IPS-20b (cell line): ENCODE data around the gene B4GALT5.
"Not testable (repeated sequence)": the region's sequence is repeated elsewhere in the genome, so short reads cannot be mapped to it uniquely, and the experiment has no call there.

Experiments
- H3K27ac ChIP-seq: one replicate; pipeline ENCODE4 v1.5.1; 2013; ENCODE audit warnings: low read length
- H3K27me3 ChIP-seq: 2 replicates; pipeline ENCODE4 v1.6.1; 2013; ENCODE audit warnings: mild to moderate bottlenecking, low read length, inconsistent platforms; ENCODE audit not compliant: insufficient read depth
- H3K36me3 ChIP-seq: 2 replicates; pipeline ENCODE4 v1.6.1; 2013; ENCODE audit warnings: low read depth, mild to moderate bottlenecking, inconsistent platforms, low read length, moderate library complexity; ENCODE audit not compliant: insufficient read depth
- H3K4me1 ChIP-seq: 2 replicates; pipeline ENCODE4 v1.6.1; 2013; ENCODE audit warnings: mild to moderate bottlenecking, control low read depth, inconsistent platforms, low read length, moderate library complexity; ENCODE audit not compliant: insufficient read depth
- H3K4me3 ChIP-seq: 2 replicates; pipeline ENCODE4 v1.5.1; 2013; ENCODE audit warnings: mild to moderate bottlenecking, low read length, inconsistent platforms
- H3K9ac ChIP-seq: 2 replicates; pipeline ENCODE4 v1.6.1; 2013; ENCODE audit warnings: low read depth, mild to moderate bottlenecking, inconsistent platforms, low read length, moderate library complexity
- H3K9me3 ChIP-seq: 2 replicates; pipeline ENCODE4 v1.6.1; 2013; ENCODE audit warnings: mild to moderate bottlenecking, low read depth, low read length, inconsistent platforms; ENCODE audit not compliant: insufficient read depth

Gene B4GALT5, protein sequence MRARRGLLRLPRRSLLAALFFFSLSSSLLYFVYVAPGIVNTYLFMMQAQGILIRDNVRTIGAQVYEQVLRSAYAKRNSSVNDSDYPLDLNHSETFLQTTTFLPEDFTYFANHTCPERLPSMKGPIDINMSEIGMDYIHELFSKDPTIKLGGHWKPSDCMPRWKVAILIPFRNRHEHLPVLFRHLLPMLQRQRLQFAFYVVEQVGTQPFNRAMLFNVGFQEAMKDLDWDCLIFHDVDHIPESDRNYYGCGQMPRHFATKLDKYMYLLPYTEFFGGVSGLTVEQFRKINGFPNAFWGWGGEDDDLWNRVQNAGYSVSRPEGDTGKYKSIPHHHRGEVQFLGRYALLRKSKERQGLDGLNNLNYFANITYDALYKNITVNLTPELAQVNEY

DNA sequence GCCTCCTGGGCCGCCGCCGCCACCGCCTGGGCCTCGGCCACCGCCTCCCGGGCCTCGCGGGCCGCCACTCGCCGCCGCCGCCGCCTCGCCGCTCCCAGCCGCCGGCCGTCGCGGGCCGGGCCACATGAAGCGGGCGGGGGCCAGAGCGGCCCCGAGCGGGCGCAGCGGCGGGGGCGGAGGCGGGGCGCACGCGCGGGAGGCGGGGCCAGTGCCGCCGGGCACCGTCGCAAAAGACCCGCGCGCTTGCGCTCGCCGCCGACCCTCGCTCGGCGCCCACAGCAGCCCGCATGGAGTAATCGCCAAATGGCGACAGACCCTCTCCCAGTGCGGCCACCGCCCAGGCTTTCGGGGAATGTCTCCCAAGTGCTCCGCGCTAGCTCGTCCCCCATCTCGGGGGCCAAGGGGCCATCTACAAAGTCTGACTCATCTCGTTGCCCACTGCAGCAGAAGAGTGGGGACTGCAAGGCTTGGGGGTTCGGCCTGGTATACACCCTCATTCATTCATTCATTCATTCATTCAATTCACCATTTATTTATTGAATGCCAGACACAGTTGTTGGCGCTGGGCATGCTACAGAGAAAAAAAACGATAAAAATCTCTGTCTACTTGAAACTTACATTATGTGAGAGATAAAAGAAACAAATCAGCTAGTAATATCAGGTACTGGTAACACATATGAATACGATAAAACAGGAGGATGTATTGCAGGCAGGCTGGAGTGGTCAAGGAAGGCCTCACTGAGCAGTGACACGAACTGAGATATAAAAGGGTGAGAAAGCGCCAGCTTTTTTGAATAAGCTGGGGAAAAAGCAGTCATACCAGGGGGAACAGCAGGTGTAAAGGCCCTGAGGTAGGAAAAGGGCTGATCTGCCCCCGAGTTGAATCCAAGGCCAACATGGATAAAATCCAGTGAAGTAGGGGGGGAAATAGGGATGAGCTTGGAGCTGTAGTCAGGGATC lies at the start of gene B4GALT5:
B4GALT5 (minus strand) TSS at position 126 of the 960 bp plus-strand sequence. CDS start 188 bp downstream, outside the sequence.
- H3K9ac ChIP-seq: peak within 1 kb of the TSS; percentile 92; the same call in 1 of the 2 replicates

DNA sequence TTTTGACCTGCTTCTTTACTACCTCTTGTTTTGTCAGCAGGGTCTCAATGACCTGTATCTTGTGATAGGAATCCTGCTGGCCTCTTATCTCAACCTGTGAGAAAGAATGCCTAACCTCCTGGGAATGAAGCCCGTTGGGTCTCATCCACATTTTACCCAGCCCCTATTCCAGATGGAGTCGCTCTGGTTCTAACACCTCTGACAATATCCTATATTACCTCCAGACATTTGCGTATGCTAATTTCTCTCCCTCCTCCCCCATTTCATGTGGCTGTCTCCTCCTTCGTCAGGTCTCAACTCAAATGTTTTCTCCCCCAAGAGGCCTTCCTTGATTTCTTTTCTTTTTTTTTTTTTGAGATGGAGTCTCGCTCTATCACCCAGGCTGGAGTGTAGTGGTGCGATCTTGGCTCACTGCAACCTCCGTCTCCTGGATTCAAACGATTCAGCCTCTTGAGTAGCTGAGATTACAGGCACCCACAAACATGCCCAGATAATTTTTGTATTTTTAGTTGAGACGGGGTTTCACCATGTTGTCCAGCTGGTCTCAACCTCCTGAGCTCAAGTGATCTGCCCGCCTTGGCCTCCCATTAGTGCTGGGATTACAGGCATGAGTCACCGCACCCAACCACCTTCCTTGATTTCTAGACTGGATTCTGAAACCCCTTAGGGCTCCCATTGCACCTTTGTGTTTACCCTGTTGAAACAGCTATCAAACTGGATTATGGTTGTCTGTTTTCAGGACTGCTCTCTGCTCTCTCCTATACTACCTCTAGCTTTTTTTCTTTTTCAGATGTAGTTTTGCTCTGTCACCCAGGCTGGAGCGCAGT lies 49.5 kb upstream of the B4GALT5 start:
- Histone ChIP-seq H3K27me3 (no peaks in the 10 kb centered on the region), H3K9me3 (no peaks in the 10 kb centered on the region), H3K27ac (no peak overlapping the region), H3K9ac (no peak overlapping the region), H3K4me1 (peaks cover 26% of the 10 kb centered on the region; the same call in 1 of the 2 replicates), H3K36me3 (no peaks in the 10 kb centered on the region), H3K4me3 (no peak overlapping the region)

More for the DNA sequence above, at the start of gene B4GALT5:
- Histone ChIP-seq H3K4me3 (peak within 1 kb of the TSS; percentile 96), H3K27ac (peak within 1 kb of the TSS; percentile 89), H3K9me3 (no peaks in the 10 kb centered on the region), H3K4me1 (peaks cover 11% of the 10 kb centered on the region; the same call in 1 of the 2 replicates), H3K36me3 (no peaks in the 10 kb centered on the region), H3K27me3 (no peaks in the 10 kb centered on the region)

DNA sequence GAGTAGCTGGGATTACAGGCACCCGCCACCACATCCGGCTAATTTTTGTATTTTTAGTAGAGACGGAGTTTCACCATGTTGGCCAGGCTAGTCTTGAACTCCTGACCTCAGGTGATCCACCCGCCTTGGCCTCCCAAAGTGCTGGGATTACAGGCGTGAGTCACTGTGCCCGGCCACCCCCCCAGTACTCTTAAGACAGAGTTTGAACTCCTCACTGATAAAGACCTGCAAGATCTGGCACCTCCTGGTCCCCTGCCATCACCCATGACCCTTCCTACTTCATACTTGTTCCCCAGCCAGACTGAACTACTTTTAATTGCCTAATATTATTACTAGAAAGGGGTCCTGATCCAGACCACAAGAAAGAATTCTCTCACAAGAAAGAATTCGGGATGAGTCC lies 48.2 kb upstream of the B4GALT5 start:
- H3K9ac ChIP-seq, H3K27ac ChIP-seq, H3K9me3 ChIP-seq, H3K4me3 ChIP-seq, H3K36me3 ChIP-seq, H3K27me3 ChIP-seq: not testable (repeated sequence)
- H3K4me1 ChIP-seq: peaks cover 17% of the 10 kb centered on the region; the same call in 1 of the 2 replicates

DNA sequence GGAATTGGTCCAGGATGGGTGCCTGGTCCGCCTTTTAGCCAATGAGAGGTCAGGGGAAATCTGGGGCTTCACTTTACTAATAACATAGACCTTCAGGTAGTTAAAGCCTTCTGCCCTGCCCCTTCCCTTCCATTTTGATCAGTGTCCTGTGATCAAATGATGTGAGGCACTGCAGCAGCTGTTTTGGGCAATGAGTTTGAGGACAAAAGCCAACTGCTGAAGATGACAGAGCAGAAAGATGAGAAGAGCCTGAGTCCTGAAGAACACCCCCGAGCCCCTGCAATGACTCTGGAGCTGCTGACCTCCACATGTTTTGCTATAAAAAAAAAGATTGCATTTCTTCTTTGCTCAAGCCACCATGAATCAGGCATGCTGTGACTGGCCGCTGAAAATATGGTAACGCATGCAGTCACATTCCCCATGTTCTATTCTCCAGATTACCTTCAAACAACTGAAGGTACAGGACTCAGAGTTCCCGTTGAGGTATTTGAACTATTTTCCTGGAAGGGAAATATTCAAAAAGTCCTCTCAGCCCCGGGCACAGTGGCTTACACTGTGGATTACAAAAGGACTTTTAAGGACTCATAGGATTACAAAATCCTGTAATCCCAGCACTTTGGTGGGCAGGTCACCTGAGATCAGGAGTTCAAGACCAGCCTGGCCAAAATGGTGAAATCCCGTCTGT lies 45.7 kb upstream of the B4GALT5 start:
- Histone ChIP-seq H3K36me3 (no peaks in the 10 kb centered on the region), H3K27ac (no peak overlapping the region), H3K9me3 (no peaks in the 10 kb centered on the region), H3K27me3 (no peaks in the 10 kb centered on the region), H3K4me1 (peaks cover 13% of the 10 kb centered on the region; the same call in 1 of the 2 replicates), H3K9ac (no peak overlapping the region), H3K4me3 (no peak overlapping the region)

DNA sequence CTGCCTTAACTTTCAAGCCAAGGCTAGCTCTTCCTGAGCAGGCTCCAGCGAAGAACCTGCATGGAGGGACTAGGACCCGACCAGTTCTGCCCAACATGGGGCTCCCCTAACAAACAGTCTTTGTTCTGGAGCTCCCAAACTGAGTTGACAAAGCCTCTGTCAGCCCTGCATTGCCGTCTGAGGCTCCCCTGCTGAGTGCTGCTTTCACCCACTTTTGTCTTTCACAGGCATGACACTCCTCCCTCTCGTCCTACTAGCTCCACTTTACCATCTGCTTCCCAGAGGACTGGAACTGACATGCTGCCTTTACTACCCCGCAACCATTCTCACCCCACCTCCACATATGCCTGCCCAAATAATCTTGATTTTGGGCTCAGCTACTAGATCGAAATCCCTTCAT lies 45.1 kb upstream of the B4GALT5 start:
- Histone ChIP-seq H3K36me3 (no peaks in the 10 kb centered on the region), H3K27ac (no peak overlapping the region), H3K4me1 (peaks cover 13% of the 10 kb centered on the region; the same call in 1 of the 2 replicates), H3K9me3 (no peaks in the 10 kb centered on the region), H3K9ac (no peak overlapping the region), H3K27me3 (no peaks in the 10 kb centered on the region), H3K4me3 (no peak overlapping the region)

DNA sequence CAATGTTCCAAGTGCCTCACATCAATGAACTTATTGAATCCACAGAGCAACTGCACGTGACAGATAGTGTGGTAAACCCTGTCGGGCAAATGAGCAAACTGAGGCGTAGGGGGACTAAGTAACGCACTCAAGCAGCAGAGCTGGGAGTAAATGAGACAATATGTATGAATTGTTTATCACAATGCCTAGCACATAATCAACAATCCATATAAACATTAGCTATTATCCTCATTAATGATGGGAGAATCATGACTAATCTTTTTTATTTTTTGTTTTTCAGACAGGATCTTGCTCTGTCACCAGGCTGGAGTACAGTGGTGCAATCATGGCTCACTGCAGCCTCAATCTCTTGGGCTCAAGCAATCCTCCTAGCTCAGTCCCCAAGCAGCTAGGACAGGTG lies 43.9 kb upstream of the B4GALT5 start:
- no peak overlapping the region for H3K27ac ChIP-seq
- H3K4me3 ChIP-seq: no peak overlapping the region
- H3K27me3 ChIP-seq: no peaks in the 10 kb centered on the region
- H3K36me3 ChIP-seq: no peaks in the 10 kb centered on the region
- no peak overlapping the region for H3K9ac ChIP-seq
- H3K9me3 ChIP-seq: no peaks in the 10 kb centered on the region
- H3K4me1 ChIP-seq: peaks cover 8% of the 10 kb centered on the region; the same call in 1 of the 2 replicates

DNA sequence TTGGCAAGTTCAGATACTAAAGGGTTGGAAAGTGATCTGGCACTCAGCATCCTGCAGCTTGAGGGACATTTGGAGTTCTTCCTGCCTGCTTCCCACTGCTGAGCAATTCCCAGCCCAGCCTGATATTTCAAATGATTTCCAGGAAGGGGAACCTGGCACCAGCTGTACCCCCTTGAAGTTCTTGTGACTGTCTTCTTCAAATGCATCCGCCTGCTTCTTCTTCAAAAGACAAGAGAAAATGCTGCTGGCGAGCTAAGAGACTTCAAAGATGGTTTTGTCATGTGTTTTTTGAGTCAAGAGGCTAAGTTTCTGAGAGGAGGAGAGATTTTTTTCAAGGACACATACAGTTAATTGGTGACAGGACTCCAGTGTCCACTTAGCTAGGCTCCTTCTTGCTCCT lies 42.6 kb upstream of the B4GALT5 start:
- H3K9ac ChIP-seq: no peak overlapping the region
- no peak overlapping the region for H3K27ac ChIP-seq
- H3K4me3 ChIP-seq: no peak overlapping the region

DNA sequence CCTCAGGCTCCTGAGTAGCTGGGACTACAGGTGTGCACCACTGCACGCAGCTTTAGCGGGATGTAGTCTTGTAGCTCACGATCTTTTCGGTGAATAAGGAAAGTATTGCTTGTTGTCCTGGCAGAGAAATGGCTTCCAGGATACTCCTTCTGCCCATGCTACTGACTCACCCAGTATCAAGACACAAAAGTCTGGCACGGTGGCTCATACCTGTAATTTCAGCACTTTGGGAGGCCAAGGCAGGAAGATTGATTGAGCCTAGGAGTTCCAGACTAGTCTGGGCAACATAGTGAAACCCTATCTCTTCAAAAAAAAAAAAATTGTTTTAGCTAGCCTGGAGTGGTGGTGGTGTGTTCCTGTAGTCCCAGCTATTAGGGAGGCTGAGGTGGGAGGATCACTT lies 40.9 kb upstream of the B4GALT5 start:
- Histone ChIP-seq H3K9me3 (no peaks in the 10 kb centered on the region), H3K4me3 (no peak overlapping the region), H3K4me1 (peaks cover 8% of the 10 kb centered on the region; the same call in 1 of the 2 replicates), H3K27ac (no peak overlapping the region), H3K36me3 (no peaks in the 10 kb centered on the region), H3K9ac (no peak overlapping the region), H3K27me3 (no peaks in the 10 kb centered on the region)

More for the DNA sequence above, 42.6 kb upstream of the B4GALT5 start:
- Histone ChIP-seq H3K4me1 (peaks cover 8% of the 10 kb centered on the region; the same call in 1 of the 2 replicates), H3K36me3 (no peaks in the 10 kb centered on the region), H3K9me3 (no peaks in the 10 kb centered on the region), H3K27me3 (no peaks in the 10 kb centered on the region)

DNA sequence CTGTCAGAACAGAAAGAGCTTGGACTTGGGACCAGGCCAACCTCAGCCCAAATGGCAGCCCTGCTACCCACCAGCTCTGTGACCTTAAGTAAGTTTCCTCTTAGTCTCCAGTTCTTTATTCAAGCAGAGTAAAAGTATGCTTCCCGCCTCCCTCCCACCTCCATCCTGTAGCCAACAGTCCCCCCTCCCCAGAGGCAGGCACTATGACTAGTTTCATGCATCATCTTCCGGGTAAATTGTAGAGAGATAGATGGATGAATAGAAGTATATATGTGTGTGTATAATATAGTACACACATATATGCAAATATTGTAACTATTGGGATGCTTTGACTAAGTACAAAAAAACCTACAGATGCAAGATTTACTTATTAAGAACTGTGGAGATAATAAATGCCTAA lies 39.5 kb upstream of the B4GALT5 start:
- H3K4me1 ChIP-seq: no peaks in the 10 kb centered on the region
- no peak overlapping the region for H3K27ac ChIP-seq
- H3K9me3 ChIP-seq: no peaks in the 10 kb centered on the region
- no peak overlapping the region for H3K4me3 ChIP-seq
- no peak overlapping the region for H3K9ac ChIP-seq
- H3K27me3 ChIP-seq: no peaks in the 10 kb centered on the region
- no peaks in the 10 kb centered on the region for H3K36me3 ChIP-seq

DNA sequence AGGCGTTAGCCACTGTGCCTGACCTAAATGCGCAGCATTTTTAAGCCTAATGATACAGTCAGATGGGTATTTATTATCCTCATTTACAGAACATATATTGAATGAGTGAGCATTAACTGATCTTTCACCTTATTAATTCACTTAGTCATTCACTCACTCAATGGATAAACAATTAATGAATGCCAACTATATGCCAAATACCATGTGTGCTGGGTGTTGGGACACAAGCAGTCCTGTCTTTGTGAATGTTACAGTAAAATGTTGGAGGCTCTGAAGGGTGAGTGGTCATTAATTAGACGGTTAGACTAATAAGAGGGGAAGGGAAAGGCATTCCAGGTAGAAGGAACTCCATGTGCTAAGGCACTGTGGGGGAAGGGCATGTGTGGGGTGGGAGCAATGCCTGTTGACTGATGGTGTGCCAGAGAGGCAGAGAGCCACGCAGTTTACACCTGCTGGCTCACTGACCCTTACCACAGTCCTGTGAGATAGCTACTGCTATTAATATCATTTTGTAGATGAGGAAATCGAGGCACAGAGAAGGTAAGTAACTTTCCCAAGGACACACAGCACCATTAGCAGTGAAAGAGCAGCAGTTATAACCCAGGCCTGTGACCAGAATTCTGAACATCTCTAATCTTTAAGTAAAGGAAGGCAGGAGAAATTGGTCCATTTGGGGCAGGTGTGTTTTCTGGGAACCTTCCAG lies 38.7 kb upstream of the B4GALT5 start:
- Histone ChIP-seq H3K4me3 (no peak overlapping the region), H3K27me3 (no peaks in the 10 kb centered on the region), H3K9me3 (no peaks in the 10 kb centered on the region), H3K9ac (no peak overlapping the region), H3K4me1 (no peaks in the 10 kb centered on the region), H3K27ac (no peak overlapping the region), H3K36me3 (no peaks in the 10 kb centered on the region)
